ENCODE measurements around the gene SPRED2. TPM values are rescaled to one million over a fixed set of nuclear protein-coding genes. Genes with fewer than 3 reads are reported as not detected.

The SPRED2 gene
- total and polyA plus RNA-seq, 11 donors, result 7.0 to 24.4 (median 16.1) TPM

DNA sequence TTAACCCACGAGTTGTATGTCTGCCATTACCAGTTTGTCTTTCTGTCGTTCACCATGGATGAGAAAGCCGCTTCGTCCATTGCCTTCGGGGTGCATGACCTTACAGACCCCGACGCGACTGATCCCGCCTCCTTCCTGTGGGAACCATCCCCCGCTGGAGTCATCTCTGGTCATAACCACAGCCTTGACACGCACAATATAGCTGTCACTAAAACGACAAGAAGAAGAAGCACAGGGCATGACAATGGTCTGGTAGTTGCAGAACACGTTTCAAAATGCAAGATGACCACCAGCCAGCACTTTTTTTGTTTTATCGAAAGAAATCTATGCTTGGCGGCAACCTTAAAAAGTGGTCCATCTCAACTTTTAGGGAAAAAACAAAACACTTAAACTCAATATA is 87.7 kb downstream of the SPRED2 start:
- no peak for DNase-seq
- no peak overlapping the region for H3K4me3 ChIP-seq
- H3K4me1 ChIP-seq, result peaks cover 0 to 30% (median 6%) of the 10 kb centered on the region in 12 donors
- H3K36me3 ChIP-seq, result peaks cover 0 to 39% (median 3%) of the 10 kb centered on the region in 9 donors
- intact Hi-C loops (cut with DNase I), result loop anchor here in 1 of 10 donors (5.0 kb wide), 1 partner anchor 38 kb away; no protein-coding TSS in a partner anchor
- 75 to 81% (median 79%) methylated on average over 15 of the region's 15 CpGs for WGBS, 4 donors
- TF ChIP-seq CTCF (IDR thresholded peaks at IDR 0.05), result no peak
- TF ChIP-seq POLR2A (IDR thresholded peaks at IDR 0.05), result no peak
- H3K9me3 ChIP-seq, result no peaks in the 10 kb centered on the region
- H3K27me3 ChIP-seq, result no peaks in the 10 kb centered on the region
- no peak for ATAC-seq
- no peak overlapping the region for H3K27ac ChIP-seq

GRCh38 chr2:65344182-65344581 is 88.2 kb downstream of the SPRED2 start:
- Histone ChIP-seq H3K27ac (no peak overlapping the region), H3K36me3 (peaks cover 0 to 40% (median 3%) of the 10 kb centered on the region in 9 donors), H3K27me3 (no peaks in the 10 kb centered on the region), H3K4me1 (peaks cover 0 to 25% (median 1%) of the 10 kb centered on the region in 12 donors), H3K4me3 (no peak overlapping the region), H3K9me3 (no peaks in the 10 kb centered on the region)
- DNase-seq (no peak), ATAC-seq (no peak)
- intact Hi-C loops (cut with DNase I), result loop anchor here in 1 of 10 donors (5.0 kb wide), 1 partner anchor 38 kb away; no protein-coding TSS in a partner anchor
- no peak for TF ChIP-seq CTCF (IDR thresholded peaks at IDR 0.05)
- no peak for TF ChIP-seq POLR2A (IDR thresholded peaks at IDR 0.05)
- 70 to 83% (median 78%) methylated on average over 4 of the region's 4 CpGs for WGBS, 4 donors

DNA sequence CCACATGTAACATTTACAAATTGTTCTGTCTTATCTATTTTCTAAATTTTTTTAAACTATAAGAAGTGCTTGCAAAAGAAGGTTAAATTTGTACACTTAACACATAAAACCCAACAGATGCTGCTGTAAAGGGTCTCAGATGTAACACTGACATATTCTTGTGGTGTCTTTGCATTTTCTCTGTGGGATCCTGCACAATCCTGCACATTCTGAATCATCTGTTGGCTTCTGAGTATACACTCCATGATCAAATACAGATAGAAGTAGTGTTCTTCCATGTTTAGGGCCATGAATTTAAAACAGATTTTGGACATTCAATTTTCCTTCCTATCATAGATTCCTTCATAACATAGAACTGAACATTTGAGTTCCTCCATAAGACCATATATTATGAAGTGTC is 89.0 kb downstream of the SPRED2 start:
- no peak for ATAC-seq
- TF ChIP-seq POLR2A (IDR thresholded peaks at IDR 0.05) (no peak), CTCF (IDR thresholded peaks at IDR 0.05) (no peak)
- intact Hi-C loops (cut with DNase I), result loop anchor here in 2 of 10 donors (2.0 to 5.0 kb wide), 2 partner anchors 17 to 39 kb away; no protein-coding TSS in a partner anchor

DNA sequence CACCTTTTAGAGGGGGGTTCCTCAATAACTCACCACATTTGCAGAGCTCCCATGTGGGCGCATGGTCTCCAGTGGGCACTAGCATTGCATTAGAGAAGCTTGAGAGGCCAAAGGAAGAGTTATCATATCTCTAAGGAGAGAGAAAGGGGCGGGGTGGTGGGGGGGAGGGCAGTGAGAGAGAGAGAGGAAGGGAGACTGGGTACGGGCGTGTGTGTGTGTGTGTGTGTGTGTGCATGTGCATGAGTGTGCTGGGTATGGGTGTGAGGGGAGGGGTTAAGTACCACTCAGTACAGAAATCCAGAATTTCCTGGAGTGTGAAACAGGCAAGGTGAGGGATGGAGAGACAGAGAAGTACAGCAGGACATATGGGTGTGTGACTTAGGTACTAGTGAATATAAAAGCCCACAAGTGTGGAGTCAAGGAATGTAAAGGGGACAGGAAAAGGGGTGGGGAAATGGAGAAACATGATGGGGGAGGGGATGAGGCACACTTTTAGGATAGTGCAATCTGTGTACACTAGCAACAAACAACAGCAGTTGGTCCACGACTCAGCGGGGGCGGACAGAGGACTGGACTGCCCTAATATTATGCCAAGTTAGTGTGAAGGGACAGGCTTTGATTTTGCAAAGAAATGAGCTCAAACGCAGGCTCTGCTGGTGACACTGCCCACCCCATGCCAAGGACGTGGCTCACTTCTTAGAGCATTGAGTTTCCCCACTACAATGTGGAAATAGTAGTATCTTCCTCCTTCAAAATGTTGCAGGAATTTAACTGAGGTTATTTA is 91.3 kb downstream of the SPRED2 start:
- Histone ChIP-seq H3K4me1 (peaks cover 0 to 14% (median 0%) of the 10 kb centered on the region in 12 donors), H3K27me3 (no peaks in the 10 kb centered on the region), H3K4me3 (no peak overlapping the region), H3K9me3 (no peaks in the 10 kb centered on the region), H3K27ac (no peak overlapping the region), H3K36me3 (peaks cover 0 to 40% (median 3%) of the 10 kb centered on the region in 9 donors)
- TF ChIP-seq CTCF (IDR thresholded peaks at IDR 0.05), result no peak
- no peak for DNase-seq
- no peak for ATAC-seq
- WGBS, 4 donors, result 79 to 91% (median 88%) methylated on average over 9 of the region's 9 CpGs
- intact Hi-C loops (cut with DNase I), result loop anchor here in 1 of 10 donors (5.0 kb wide), 1 partner anchor 41 kb away; no protein-coding TSS in a partner anchor

More for the DNA sequence above, 89.0 kb downstream of the SPRED2 start:
- peaks cover 0 to 40% (median 3%) of the 10 kb centered on the region in 9 donors for H3K36me3 ChIP-seq
- H3K4me3 ChIP-seq, result no peak overlapping the region
- H3K27ac ChIP-seq, result no peak overlapping the region
- no peak for DNase-seq
- H3K9me3 ChIP-seq, result no peaks in the 10 kb centered on the region
- H3K4me1 ChIP-seq, result peaks cover 0 to 21% (median 0%) of the 10 kb centered on the region in 12 donors
- H3K27me3 ChIP-seq, result no peaks in the 10 kb centered on the region
